Dedifferentiated amniotic fluid mesenchymal stem cell (primary cell): Measurements from ENCODE around the gene RAPH1.

Experiments
- DNase-seq: peaks from one replicate; pipeline ENCODE4 v3.0.0-alpha.2; 2016; ENCODE audit errors: extremely low spot score

Gene RAPH1

DNA sequence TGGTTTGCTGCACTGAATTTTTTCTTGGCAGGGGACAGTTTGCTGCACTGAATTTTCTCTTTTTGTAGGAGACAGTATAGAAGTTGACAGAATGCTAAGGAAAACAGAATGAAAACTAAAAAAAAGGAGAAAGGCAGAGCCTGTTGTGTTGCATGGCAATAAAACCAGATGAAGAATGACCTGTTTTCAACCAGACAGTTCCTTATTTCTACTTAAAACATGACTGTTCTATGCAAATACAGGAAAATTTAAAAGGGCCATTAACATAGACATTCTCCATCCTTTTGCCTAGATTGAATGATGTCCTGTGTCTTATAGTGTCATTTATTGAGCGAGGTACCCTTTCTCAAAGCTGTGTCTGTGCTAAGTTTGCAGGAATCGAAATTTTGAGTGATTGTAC is 173.6 kb downstream of the RAPH1 start:
- no peak for DNase-seq

GRCh38 chr2:203360833-203361430 is 174.2 kb downstream of the RAPH1 start:
- no peak for DNase-seq

GRCh38 chr2:203359450-203359849 is 175.7 kb downstream of the RAPH1 start:
- DNase-seq: no peak

- DNase-seq: no peak
Observed at GRCh38 chr2:203354966-203355365, 180.1 kb downstream of the RAPH1 start.

DNA sequence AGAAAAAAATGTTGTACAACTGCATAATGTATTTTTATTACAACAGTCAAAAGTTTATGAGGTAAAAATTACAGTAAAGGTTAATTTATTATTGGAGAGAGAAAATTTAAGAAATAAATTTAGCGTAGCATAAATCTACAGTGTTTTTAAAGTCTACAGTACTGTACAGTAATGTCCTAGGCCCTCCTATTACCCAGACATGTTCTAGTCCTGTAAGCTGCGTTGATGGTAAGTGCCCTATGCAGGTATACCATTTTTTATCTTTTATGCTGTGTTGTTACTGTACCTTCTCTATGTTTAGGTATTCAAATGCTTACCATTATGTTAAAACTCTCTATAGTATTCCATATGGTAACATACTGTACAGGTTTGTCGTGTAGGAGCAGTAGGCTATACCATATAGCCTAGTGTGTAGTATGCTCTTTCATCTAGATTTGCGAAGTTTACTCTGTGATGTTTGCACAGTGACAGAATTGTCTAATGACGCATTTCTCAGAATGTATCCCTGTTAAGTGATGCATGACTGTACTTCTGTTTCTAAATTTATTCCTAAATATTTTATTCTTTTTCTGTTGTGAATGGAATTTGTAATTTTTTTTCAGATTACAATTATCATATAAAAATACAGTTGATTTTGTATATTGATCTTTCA is 182.4 kb downstream of the RAPH1 start:
- no peak for DNase-seq

GRCh38 chr2:203347375-203347774 is 187.7 kb downstream of the RAPH1 start:
- DNase-seq: no peak

DNA sequence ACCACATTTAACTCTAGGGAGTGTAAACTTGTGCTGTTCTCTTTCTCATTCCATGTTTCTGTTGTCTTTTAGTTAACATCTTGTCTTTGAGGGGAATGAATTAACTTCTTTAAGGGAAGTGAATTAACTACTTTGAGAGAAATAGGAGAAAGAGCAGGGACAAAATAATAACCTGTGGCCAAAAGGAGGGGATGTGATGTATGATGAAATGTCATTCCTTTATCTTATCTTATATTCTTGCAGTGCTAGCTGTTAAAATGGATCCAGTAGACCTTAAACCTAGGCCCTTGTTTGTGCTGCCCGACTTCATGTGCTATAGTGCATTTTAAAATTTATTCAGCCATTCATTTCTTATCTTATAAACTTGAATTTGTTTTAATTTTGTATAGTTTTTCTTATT is 188.5 kb downstream of the RAPH1 start:
- DNase-seq: no peak

GRCh38 chr2:203344667-203345066 is 190.4 kb downstream of the RAPH1 start:
- DNase-seq: no peak
